C4-2B (cell line): ENCODE data around the gene LLPH.

ENCODE experiments used
- CTCF ChIP-seq: fragments of 450-650 bp; conservative IDR thresholded peaks from 2 replicates; pipeline ENCODE4 v1.5.1; 2017; ENCODE audit warnings: mild to moderate bottlenecking
- ZFX ChIP-seq: fragments of 450-650 bp; IDR thresholded peaks from 2 replicates; pipeline ENCODE4 v1.6.1; 2017

- no peak for TF ChIP-seq CTCF
- TF ChIP-seq ZFX: no peak
Observed at GRCh38 chr12:66074561-66074960, 56.0 kb downstream of the LLPH start.
